Neuronal stem cell (in vitro differentiated cells): ENCODE data around the gene ATP8A2.

Experiments
- DNase-seq: peaks from one replicate; pipeline ENCODE4 v3.0.0-alpha.2; 2013; ENCODE audit warnings: low spot score
- H2AFZ ChIP-seq: one replicate; pipeline ENCODE4 v1.6.1; 2013; ENCODE audit warnings: mild to moderate bottlenecking, low read length, inconsistent platforms
- H2AK5ac ChIP-seq: 2 replicates; pipeline ENCODE4 v1.6.1; 2013; ENCODE audit warnings: low read depth, mild to moderate bottlenecking, inconsistent platforms, low read length, moderate library complexity, mixed read lengths
- H2BK120ac ChIP-seq: 2 replicates; pipeline ENCODE4 v1.6.1; 2013; ENCODE audit warnings: low read depth, mild to moderate bottlenecking, inconsistent platforms, low read length, moderate library complexity, mixed read lengths
- H2BK12ac ChIP-seq: one replicate; pipeline ENCODE4 v1.6.1; 2013; ENCODE audit warnings: low read length, inconsistent platforms
- H2BK15ac ChIP-seq: 2 replicates; pipeline ENCODE4 v1.6.1; 2013; ENCODE audit warnings: mild to moderate bottlenecking, low read length, inconsistent platforms, mixed read lengths
- H2BK5ac ChIP-seq: one replicate; pipeline ENCODE4 v1.6.1; 2013; ENCODE audit warnings: inconsistent platforms, mild to moderate bottlenecking, low read length, moderate library complexity
- H3K14ac ChIP-seq: one replicate; pipeline ENCODE4 v1.6.1; 2013; ENCODE audit warnings: low read length, inconsistent platforms
- H3K18ac ChIP-seq: 2 replicates; pipeline ENCODE4 v1.6.1; 2013; ENCODE audit warnings: low read length, inconsistent platforms
- H3K23ac ChIP-seq: 2 replicates; pipeline ENCODE4 v1.6.1; 2013; ENCODE audit warnings: low read depth, mild to moderate bottlenecking, mixed read lengths, low read length, inconsistent platforms; ENCODE audit not compliant: poor library complexity
- H3K27ac ChIP-seq: replicated peaks from 3 replicates; pipeline ENCODE4 v1.5.1; 2013; ENCODE audit warnings: low read length, inconsistent platforms
- H3K27me3 ChIP-seq, 3 experiments: 2 replicates each; pipeline ENCODE4 v1.6.1; 2013; ENCODE audit warnings: low read length in 3 of 3, mild to moderate bottlenecking in 2 of 3, inconsistent platforms in 1 of 3, low read depth in 1 of 3, mixed read lengths in 1 of 3, moderate library complexity in 1 of 3; ENCODE audit not compliant: control insufficient read depth in 3 of 3, insufficient read depth in 3 of 3
- H3K36me3 ChIP-seq, 2 donors: replicated peaks in 1 of 2; 2 replicates each; pipeline ENCODE4 v1.6.1; 2013; ENCODE audit warnings: low read length in 2 of 2; ENCODE audit not compliant: control insufficient read depth in 2 of 2, insufficient read depth in 2 of 2
- H3K4ac ChIP-seq: 2 replicates; pipeline ENCODE4 v1.6.1; 2013; ENCODE audit warnings: inconsistent platforms, mild to moderate bottlenecking, low read length, moderate library complexity
- H3K4me1 ChIP-seq, 2 donors: 1 replicate in 1 of 2; 2 replicates in 1 of 2; pipeline ENCODE4 v1.6.1; 2013; ENCODE audit warnings: low read length in 2 of 2, low read depth in 1 of 2; ENCODE audit not compliant: control insufficient read depth in 2 of 2, insufficient read depth in 1 of 2
- H3K4me2 ChIP-seq: one replicate; pipeline ENCODE4 v1.6.1; 2013; ENCODE audit warnings: mild to moderate bottlenecking, low read length, inconsistent platforms; ENCODE audit not compliant: insufficient read depth, poor library complexity, severe bottlenecking
- H3K4me3 ChIP-seq, 2 donors: 2 replicates each; pipeline ENCODE4 v1.5.1; 2013; ENCODE audit warnings: low read length in 2 of 2, mild to moderate bottlenecking in 2 of 2, inconsistent platforms in 1 of 2, moderate library complexity in 1 of 2
- H3K79me1 ChIP-seq: one replicate; pipeline ENCODE4 v1.6.1; 2013; ENCODE audit warnings: low read depth, mild to moderate bottlenecking, inconsistent platforms, low read length, moderate library complexity
- H3K9ac ChIP-seq: one replicate; pipeline ENCODE4 v1.6.1; 2013; ENCODE audit warnings: mild to moderate bottlenecking, low read depth, low read length, inconsistent platforms; ENCODE audit not compliant: poor library complexity
- H3K9me3 ChIP-seq, 2 donors: replicated peaks in 1 of 2; 2 replicates each; pipeline versions ENCODE3 to v1.6.1; 2013; ENCODE audit warnings: low read length in 2 of 2, mild to moderate bottlenecking in 2 of 2, inconsistent platforms in 1 of 2, low read depth in 1 of 2, mixed read lengths in 1 of 2, moderate library complexity in 1 of 2; ENCODE audit not compliant: control insufficient read depth in 2 of 2, insufficient read depth in 1 of 2
- H4K8ac ChIP-seq: one replicate; pipeline ENCODE4 v1.6.1; 2013; ENCODE audit warnings: low read depth, mild to moderate bottlenecking, inconsistent platforms, low read length, moderate library complexity
- H4K91ac ChIP-seq: one replicate; pipeline ENCODE4 v1.6.1; 2013; ENCODE audit warnings: low read length, low read depth, mild to moderate bottlenecking, inconsistent platforms; ENCODE audit not compliant: poor library complexity
- WGBS, 2 donors: extraction: QIAGEN DNeasy Blood & Tissue Kit; methylation state at CpG; one replicate each; pipeline ENCODE4 v1.1.7; 2013; ENCODE audit warnings: missing lambda C conversion rate in 2 of 2, mixed read lengths in 1 of 2; ENCODE audit not compliant: insufficient read length in 2 of 2, insufficient replicate concordance in 1 of 2; ENCODE audit errors: extremely low coverage in 2 of 2; 5-methylcytosine and 5-hydroxymethylcytosine counted together

ATP8A2 gene

GRCh38 chr13:25846222-25846984 is 474.6 kb downstream of the ATP8A2 start:
- Histone ChIP-seq H4K8ac (no peak overlapping the region), H3K9ac (no peak overlapping the region), H3K27ac (no peak overlapping the region), H3K23ac (no peak overlapping the region), H2BK120ac (no peak overlapping the region), H2BK12ac (no peak overlapping the region), H4K91ac (no peak overlapping the region), H3K4me3 (no peak overlapping the region), H3K4me1 (peaks cover 0 to 9% of the 10 kb centered on the region in 2 donors), H3K79me1 (no peaks in the 10 kb centered on the region), H3K27me3 (no peaks in the 10 kb centered on the region), H2BK5ac (no peak overlapping the region), H2AFZ (no peak overlapping the region), H3K9me3 (peaks cover 0 to 2% of the 10 kb centered on the region in 2 donors), H3K18ac (no peak overlapping the region), H3K14ac (no peak overlapping the region), H3K36me3 (no peaks in the 10 kb centered on the region), H3K4me2 (no peak overlapping the region), H2BK15ac (no peak overlapping the region), H3K4ac (no peak overlapping the region), H2AK5ac (no peak overlapping the region)
- WGBS, 2 donors = no CpG with 5 or more reads among the region's 4 CpGs
- DNase-seq = no peak

GRCh38 chr13:25847145-25847544 is 475.4 kb downstream of the ATP8A2 start:
- Histone ChIP-seq H2AK5ac (no peak overlapping the region), H2AFZ (no peak overlapping the region), H3K27ac (no peak overlapping the region), H4K91ac (no peak overlapping the region), H2BK12ac (no peak overlapping the region), H4K8ac (no peak overlapping the region), H2BK5ac (no peak overlapping the region), H3K4me1 (peaks cover 0 to 9% of the 10 kb centered on the region in 2 donors), H2BK15ac (no peak overlapping the region), H3K4me3 (no peak overlapping the region), H3K9me3 (no peaks in the 10 kb centered on the region), H3K23ac (no peak overlapping the region), H3K36me3 (no peaks in the 10 kb centered on the region), H3K18ac (no peak overlapping the region), H3K9ac (no peak overlapping the region), H3K27me3 (no peaks in the 10 kb centered on the region), H2BK120ac (no peak overlapping the region), H3K4me2 (no peak overlapping the region), H3K79me1 (no peaks in the 10 kb centered on the region), H3K4ac (no peak overlapping the region), H3K14ac (no peak overlapping the region)
- WGBS, 2 donors = no CpG with 5 or more reads among the region's 5 CpGs
- DNase-seq = no peak

- no peak overlapping the region for H2BK15ac ChIP-seq
- no CpG with 5 or more reads among the region's 11 CpGs for WGBS, 2 donors
- H3K27ac ChIP-seq = no peak overlapping the region
- DNase-seq = no peak
- H3K18ac ChIP-seq = peak overlapping the region; percentile 46
- H4K91ac ChIP-seq = no peak overlapping the region
- no peak overlapping the region for H3K4ac ChIP-seq
- no peak overlapping the region for H3K9ac ChIP-seq
- no peak overlapping the region for H2BK5ac ChIP-seq
- no peak overlapping the region for H3K23ac ChIP-seq
- no peak overlapping the region for H3K4me3 ChIP-seq
- H2BK120ac ChIP-seq = no peak overlapping the region
- peaks cover 0 to 9% of the 10 kb centered on the region in 2 donors for H3K4me1 ChIP-seq
- no peaks in the 10 kb centered on the region for H3K9me3 ChIP-seq
- no peak overlapping the region for H3K4me2 ChIP-seq
- H2AFZ ChIP-seq = no peak overlapping the region
- no peaks in the 10 kb centered on the region for H3K36me3 ChIP-seq
- H3K27me3 ChIP-seq = no peaks in the 10 kb centered on the region
- no peak overlapping the region for H3K14ac ChIP-seq
- H2AK5ac ChIP-seq = peak overlapping the region; percentile 7
- peak overlapping the region; percentile 0 for H4K8ac ChIP-seq
- H3K79me1 ChIP-seq = no peaks in the 10 kb centered on the region
- no peak overlapping the region for H2BK12ac ChIP-seq
These were observed 476.2 kb downstream of the ATP8A2 start for GRCh38 chr13:25847635-25848626.
